HepG2 (cell line): Measurements from ENCODE around the gene PRR12. TPM values are rescaled to one million over a fixed set of nuclear protein-coding genes. Genes with fewer than 3 reads are reported as not detected.
A peak's percentile ranks its signal among the peaks of the same experiment; 100 is the strongest.

ENCODE experiments used
- ARID2 ChIP-seq: sonication (generic); formaldehyde crosslinking; IDR thresholded peaks from 2 replicates; pipeline ENCODE4 v1.8.1; 2022; ENCODE audit warnings: mild to moderate bottlenecking, missing genetic modification reagents, borderline replicate concordance
- DMAP1 ChIP-seq: IDR thresholded peaks from 2 replicates; pipeline ENCODE4 v1.6.1; 2016
- ELF1 ChIP-seq: sonication (generic); formaldehyde crosslinking; IDR thresholded peaks from 2 replicates; pipeline ENCODE4 v1.4.0; 2020; ENCODE audit warnings: missing genetic modification reagents
- ETV5 ChIP-seq: IDR thresholded peaks from 2 replicates; pipeline ENCODE4 v1.6.1; 2018; ENCODE audit warnings: missing biosample characterization, missing genetic modification reagents, inconsistent platforms, borderline replicate concordance
- FOXA3 ChIP-seq: IDR thresholded peaks from 2 replicates; pipeline ENCODE4 v1.6.1; 2016; ENCODE audit warnings: missing genetic modification reagents, missing compliant biosample characterization
- FOXK2 ChIP-seq: fragments of 450-650 bp; IDR thresholded peaks from 2 replicates; pipeline ENCODE4 v1.6.1; 2016
- KDM6A ChIP-seq: IDR thresholded peaks from 2 replicates; pipeline ENCODE4 v1.6.1; 2016; ENCODE audit warnings: low read depth
- KLF12 ChIP-seq: sonication (generic); formaldehyde crosslinking; IDR thresholded peaks from 2 replicates; pipeline ENCODE4 v1.4.0; 2020; ENCODE audit warnings: missing genetic modification reagents, borderline replicate concordance
- KMT2B ChIP-seq: IDR thresholded peaks from 2 replicates; pipeline ENCODE4 v1.6.1; 2016; ENCODE audit warnings: missing genetic modification reagents, missing compliant biosample characterization
- MYNN ChIP-seq: sonication (generic); formaldehyde crosslinking; IDR thresholded peaks from 2 replicates; pipeline ENCODE4 v1.4.0; 2020; ENCODE audit warnings: mild to moderate bottlenecking, low read depth, missing genetic modification reagents
- PAX8 ChIP-seq: sonication (generic); formaldehyde crosslinking; IDR thresholded peaks from 2 replicates; pipeline ENCODE4 v1.8.0; 2022; ENCODE audit warnings: mild to moderate bottlenecking, missing genetic modification reagents, borderline replicate concordance
- PHF8 ChIP-seq: sonication (generic); formaldehyde crosslinking; IDR thresholded peaks from 2 replicates; pipeline ENCODE4 v1.5.0; 2020; ENCODE audit warnings: missing genetic modification reagents
- RBFOX2 ChIP-seq: fragments of 200-400 bp; formaldehyde crosslinking; IDR thresholded peaks from 2 replicates; pipeline ENCODE4 v1.6.1; 2017; ENCODE audit warnings: low read depth, mild to moderate bottlenecking, low read length
- THAP9 ChIP-seq: sonication (generic); formaldehyde crosslinking; IDR thresholded peaks from 2 replicates; pipeline ENCODE4; 2020; ENCODE audit warnings: missing genetic modification reagents, mild to moderate bottlenecking, borderline replicate concordance
- ZNF143 ChIP-seq: sonication (generic); formaldehyde crosslinking; IDR thresholded peaks from 2 replicates; pipeline ENCODE4 v1.4.0; 2020; ENCODE audit warnings: missing genetic modification reagents
- ZNF253 ChIP-seq: sonication (generic); formaldehyde crosslinking; IDR thresholded peaks from 2 replicates; pipeline ENCODE4 v1.8.0; 2022; ENCODE audit warnings: mild to moderate bottlenecking, missing genetic modification reagents, borderline replicate concordance
- ZNF333 ChIP-seq: sonication (generic); formaldehyde crosslinking; IDR thresholded peaks from 2 replicates; pipeline ENCODE4 v1.4.0; 2020; ENCODE audit warnings: mild to moderate bottlenecking, missing genetic modification reagents, borderline replicate concordance
- ZNF530 ChIP-seq: sonication (generic); formaldehyde crosslinking; IDR thresholded peaks from 2 replicates; pipeline ENCODE4 v1.5.0; 2020; ENCODE audit warnings: low read depth, mild to moderate bottlenecking, missing genetic modification reagents
- ZNF614 ChIP-seq: IDR thresholded peaks from 2 replicates; pipeline ENCODE4 v1.6.1; 2018; ENCODE audit warnings: missing biosample characterization, missing genetic modification reagents, inconsistent platforms, borderline replicate concordance
- ZSCAN31 ChIP-seq: sonication (generic); formaldehyde crosslinking; IDR thresholded peaks from 2 replicates; pipeline ENCODE4 v1.5.0; 2020; ENCODE audit warnings: low read depth, mild to moderate bottlenecking, missing genetic modification reagents
- polyA plus RNA-seq, 8 experiments: library from polyadenylated mRNA; depleted of rRNA in 3 of 8; stranded (reverse) in 7 of 8; unstranded in 1 of 8; fragments of >200 nt; fragmentation: Illumina TruSeq in 4 of 8; extraction: Trizol in 4 of 8; gene quantifications; 2 replicates each; pipeline versions ENCODE4 v1.2.1 to v1.2.3, GENCODE V29; 2011 to 2016; ENCODE audit warnings: low read depth in 4 of 8, missing spikeins in 1 of 8, mixed read lengths in 1 of 8; ENCODE audit not compliant: insufficient read depth in 1 of 8
- total RNA-seq, 5 experiments: library from RNA; depleted of rRNA; stranded (reverse); fragments of >200 nt; fragmentation: Illumina TruSeq; extraction: Trizol; gene quantifications; 2 replicates each; pipeline ENCODE4 v1.2.3, GENCODE V29; 2016; ENCODE audit warnings: low read depth in 1 of 5
- TF ChIP-seq, protein P1 (sequence below): IDR thresholded peaks from 2 replicates; pipeline ENCODE4 v1.6.1; 2016; ENCODE audit warnings: missing biosample characterization, missing genetic modification reagents, low read depth
- TF ChIP-seq, protein P2 (sequence below): sonication (generic); formaldehyde crosslinking; IDR thresholded peaks from 2 replicates; pipeline ENCODE4 v1.4.0; 2020; ENCODE audit warnings: missing genetic modification reagents, borderline replicate concordance
- TF ChIP-seq, protein P3 (sequence below): sonication (generic); formaldehyde crosslinking; IDR thresholded peaks from 2 replicates; pipeline ENCODE4 v1.5.0; 2020; ENCODE audit warnings: missing genetic modification reagents

The PRR12 gene
- total and polyA plus RNA-seq, 2 of the 13 experiments (the other 11 are each of a cell fraction or from before 2014, with no cell fraction given) = 0.62 to 1.5 TPM

GRCh38 chr19:49641688-49642491, 50.9 kb downstream of the PRR12 start, which contains the start of gene SCAF1 (continued):
- TF ChIP-seq, protein P1, sequence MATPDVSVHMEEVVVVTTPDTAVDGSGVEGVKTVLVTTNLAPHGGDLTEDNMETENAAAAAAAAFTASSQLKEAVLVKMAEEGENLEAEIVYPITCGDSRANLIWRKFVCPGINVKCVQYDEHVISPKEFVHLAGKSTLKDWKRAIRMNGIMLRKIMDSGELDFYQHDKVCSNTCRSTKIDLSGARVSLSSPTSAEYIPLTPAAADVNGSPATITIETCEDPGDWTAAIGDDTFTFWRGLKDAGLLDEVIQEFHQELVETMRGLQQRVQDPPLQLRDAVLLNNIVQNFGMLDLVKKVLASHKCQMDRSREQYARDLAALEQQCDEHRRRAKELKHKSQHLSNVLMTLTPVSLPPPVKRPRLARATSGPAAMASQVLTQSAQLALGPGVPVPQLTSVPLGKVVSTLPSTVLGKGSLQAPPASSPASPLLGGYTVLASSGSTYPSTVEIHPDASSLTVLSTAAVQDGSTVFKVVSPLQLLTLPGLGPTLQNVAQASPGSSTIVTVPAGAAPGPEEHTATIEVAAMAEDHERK = peak; percentile 84
- TF ChIP-seq ZNF614 (CRISPR knock-in tag) (peak; percentile 84; the same call in 1 of the 2 replicates), ARID2 (CRISPR knock-in tag) (no peak), ZSCAN31 (peak; percentile 16), ETV5 (peak; percentile 55), FOXA3 (CRISPR knock-in tag) (peak; percentile 68; the same call in 1 of the 2 replicates), PHF8 (CRISPR knock-in tag) (peak; percentile 78), DMAP1 (CRISPR knock-in tag) (peak; percentile 68; the same call in 1 of the 2 replicates), MYNN (CRISPR knock-in tag) (no peak), KMT2B (CRISPR knock-in tag) (peak; percentile 72; the same call in 1 of the 2 replicates), THAP9 (CRISPR knock-in tag) (peak; percentile 58; the same call in 1 of the 2 replicates), KLF12 (CRISPR knock-in tag) (peak; percentile 97), ZNF253 (no peak), ELF1 (peak; percentile 85), ZNF530 (CRISPR knock-in tag) (no peak), RBFOX2 (peak; percentile 93), PAX8 (CRISPR knock-in tag) (0 out of 2 replicates have a peak, but pooled peaks have one; percentile 18), ZNF143 (CRISPR knock-in tag) (peak; percentile 95), FOXK2 (peak; percentile 49; the same call in 1 of the 2 replicates), ZNF333 (CRISPR knock-in tag) (0 out of 2 replicates have a peak, but pooled peaks have one; percentile 28), KDM6A (CRISPR knock-in tag) (no peak)
- TF ChIP-seq, protein P2, sequence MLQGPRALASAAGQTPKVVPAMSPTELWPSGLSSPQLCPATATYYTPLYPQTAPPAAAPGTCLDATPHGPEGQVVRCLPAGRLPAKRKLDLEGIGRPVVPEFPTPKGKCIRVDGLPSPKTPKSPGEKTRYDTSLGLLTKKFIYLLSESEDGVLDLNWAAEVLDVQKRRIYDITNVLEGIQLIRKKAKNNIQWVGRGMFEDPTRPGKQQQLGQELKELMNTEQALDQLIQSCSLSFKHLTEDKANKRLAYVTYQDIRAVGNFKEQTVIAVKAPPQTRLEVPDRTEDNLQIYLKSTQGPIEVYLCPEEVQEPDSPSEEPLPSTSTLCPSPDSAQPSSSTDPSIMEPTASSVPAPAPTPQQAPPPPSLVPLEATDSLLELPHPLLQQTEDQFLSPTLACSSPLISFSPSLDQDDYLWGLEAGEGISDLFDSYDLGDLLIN = peak; percentile 90; the same call in 1 of the 2 replicates
- TF ChIP-seq, protein P3, sequence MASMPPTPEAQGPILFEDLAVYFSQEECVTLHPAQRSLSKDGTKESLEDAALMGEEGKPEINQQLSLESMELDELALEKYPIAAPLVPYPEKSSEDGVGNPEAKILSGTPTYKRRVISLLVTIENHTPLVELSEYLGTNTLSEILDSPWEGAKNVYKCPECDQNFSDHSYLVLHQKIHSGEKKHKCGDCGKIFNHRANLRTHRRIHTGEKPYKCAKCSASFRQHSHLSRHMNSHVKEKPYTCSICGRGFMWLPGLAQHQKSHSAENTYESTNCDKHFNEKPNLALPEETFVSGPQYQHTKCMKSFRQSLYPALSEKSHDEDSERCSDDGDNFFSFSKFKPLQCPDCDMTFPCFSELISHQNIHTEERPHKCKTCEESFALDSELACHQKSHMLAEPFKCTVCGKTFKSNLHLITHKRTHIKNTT (CRISPR knock-in tag) = 0 out of 2 replicates have a peak, but pooled peaks have one; percentile 63
